ENCODE measurements around the gene ATP13A5. TPM values are rescaled to one million over a fixed set of nuclear protein-coding genes. Genes with fewer than 3 reads are reported as not detected.

ATP13A5 gene
- total and polyA plus RNA-seq, 2 experiments from 2014 or later, result not detected

- TF ChIP-seq, protein P1, sequence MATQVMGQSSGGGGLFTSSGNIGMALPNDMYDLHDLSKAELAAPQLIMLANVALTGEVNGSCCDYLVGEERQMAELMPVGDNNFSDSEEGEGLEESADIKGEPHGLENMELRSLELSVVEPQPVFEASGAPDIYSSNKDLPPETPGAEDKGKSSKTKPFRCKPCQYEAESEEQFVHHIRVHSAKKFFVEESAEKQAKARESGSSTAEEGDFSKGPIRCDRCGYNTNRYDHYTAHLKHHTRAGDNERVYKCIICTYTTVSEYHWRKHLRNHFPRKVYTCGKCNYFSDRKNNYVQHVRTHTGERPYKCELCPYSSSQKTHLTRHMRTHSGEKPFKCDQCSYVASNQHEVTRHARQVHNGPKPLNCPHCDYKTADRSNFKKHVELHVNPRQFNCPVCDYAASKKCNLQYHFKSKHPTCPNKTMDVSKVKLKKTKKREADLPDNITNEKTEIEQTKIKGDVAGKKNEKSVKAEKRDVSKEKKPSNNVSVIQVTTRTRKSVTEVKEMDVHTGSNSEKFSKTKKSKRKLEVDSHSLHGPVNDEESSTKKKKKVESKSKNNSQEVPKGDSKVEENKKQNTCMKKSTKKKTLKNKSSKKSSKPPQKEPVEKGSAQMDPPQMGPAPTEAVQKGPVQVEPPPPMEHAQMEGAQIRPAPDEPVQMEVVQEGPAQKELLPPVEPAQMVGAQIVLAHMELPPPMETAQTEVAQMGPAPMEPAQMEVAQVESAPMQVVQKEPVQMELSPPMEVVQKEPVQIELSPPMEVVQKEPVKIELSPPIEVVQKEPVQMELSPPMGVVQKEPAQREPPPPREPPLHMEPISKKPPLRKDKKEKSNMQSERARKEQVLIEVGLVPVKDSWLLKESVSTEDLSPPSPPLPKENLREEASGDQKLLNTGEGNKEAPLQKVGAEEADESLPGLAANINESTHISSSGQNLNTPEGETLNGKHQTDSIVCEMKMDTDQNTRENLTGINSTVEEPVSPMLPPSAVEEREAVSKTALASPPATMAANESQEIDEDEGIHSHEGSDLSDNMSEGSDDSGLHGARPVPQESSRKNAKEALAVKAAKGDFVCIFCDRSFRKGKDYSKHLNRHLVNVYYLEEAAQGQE (IDR thresholded peaks at IDR 0.05; ENCODE audit: unreplicated experiment), result no peak
- no peak for TF ChIP-seq NANOG (IDR thresholded peaks at IDR 0.05; ENCODE audit: borderline replicate concordance)
- TF ChIP-seq CREB1 (CRISPR knock-in tag; IDR thresholded peaks at IDR 0.05; ENCODE audit: low read depth), result no peak
- TF ChIP-seq EZH2phosphoT487 (IDR thresholded peaks at IDR 0.05; ENCODE audit: unreplicated experiment), result no peak
- TF ChIP-seq ETS1 (IDR thresholded peaks at IDR 0.05), result no peak
These were observed 43.5 kb downstream of the ATP13A5 start (continued) for GRCh38 chr3:193335031-193335430.

DNA sequence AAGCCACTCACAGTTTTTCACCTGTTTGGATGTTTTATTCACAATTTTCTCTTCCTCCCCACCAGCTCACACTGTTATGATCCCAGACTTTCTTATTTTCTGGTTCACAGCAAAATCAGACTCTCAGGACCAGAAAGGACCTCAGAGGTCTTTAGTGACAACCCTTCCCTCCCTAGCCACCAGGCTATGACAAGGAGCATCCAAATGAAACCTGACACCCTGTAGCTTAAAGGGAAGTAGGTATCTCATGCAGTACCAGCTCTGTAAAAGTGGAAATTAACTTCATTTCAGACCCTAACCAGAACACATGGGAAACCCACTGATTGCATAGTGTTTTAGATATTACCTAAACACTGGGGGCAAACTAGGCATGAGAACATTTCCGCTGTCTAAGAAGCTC lies 45.3 kb downstream of the ATP13A5 start:
- H3K36me3 Mint-ChIP-seq (ENCODE audit: low read depth), result no peaks in the 10 kb centered on the region
- Histone ChIP-seq H3K27me3 (ENCODE audit: insufficient read depth) (no peaks in the 10 kb centered on the region), H3K4me2 (no peak overlapping the region), H3F3A (replicated peaks; ENCODE audit: low read depth) (no peaks in the 10 kb centered on the region), H4K20me1 (replicated peaks; ENCODE audit: insufficient read depth) (no peaks in the 10 kb centered on the region), H3K79me2 (replicated peaks; ENCODE audit: insufficient read depth) (no peaks in the 10 kb centered on the region), H3K36me3 (ENCODE audit: insufficient read depth) (no peaks in the 10 kb centered on the region), H2AFZ (no peak overlapping the region), H3K9me2 (ENCODE audit: insufficient read depth) (peaks cover 3% of the 10 kb centered on the region; the same call in 1 of the 2 replicates), H3K4me1 (ENCODE audit: insufficient read depth) (0 out of 2 replicates have a peak, but pooled peaks cover 3% of the 10 kb centered on the region), H3K27ac (ENCODE audit: low read depth) (no peak overlapping the region), H3K4me3 (no peak overlapping the region)
- H3K4me3 Mint-ChIP-seq, result no peak overlapping the region
- ATAC-seq, result peak; percentile 67
- peak; percentile 36 for DNase-seq (ENCODE audit: low spot score)
- H3K27me3 Mint-ChIP-seq (ENCODE audit: insufficient read depth, low read depth, poor library complexity), result peaks cover 3% of the 10 kb centered on the region
- no peak overlapping the region for H3K27ac Mint-ChIP-seq
- peaks cover 5% of the 10 kb centered on the region; the same call in 2 of the 3 replicates for H3K9me3 Mint-ChIP-seq
- H3K4me1 Mint-ChIP-seq, result peaks cover 2% of the 10 kb centered on the region; the same call in 2 of the 3 replicates
- TF ChIP-seq, protein P2, sequence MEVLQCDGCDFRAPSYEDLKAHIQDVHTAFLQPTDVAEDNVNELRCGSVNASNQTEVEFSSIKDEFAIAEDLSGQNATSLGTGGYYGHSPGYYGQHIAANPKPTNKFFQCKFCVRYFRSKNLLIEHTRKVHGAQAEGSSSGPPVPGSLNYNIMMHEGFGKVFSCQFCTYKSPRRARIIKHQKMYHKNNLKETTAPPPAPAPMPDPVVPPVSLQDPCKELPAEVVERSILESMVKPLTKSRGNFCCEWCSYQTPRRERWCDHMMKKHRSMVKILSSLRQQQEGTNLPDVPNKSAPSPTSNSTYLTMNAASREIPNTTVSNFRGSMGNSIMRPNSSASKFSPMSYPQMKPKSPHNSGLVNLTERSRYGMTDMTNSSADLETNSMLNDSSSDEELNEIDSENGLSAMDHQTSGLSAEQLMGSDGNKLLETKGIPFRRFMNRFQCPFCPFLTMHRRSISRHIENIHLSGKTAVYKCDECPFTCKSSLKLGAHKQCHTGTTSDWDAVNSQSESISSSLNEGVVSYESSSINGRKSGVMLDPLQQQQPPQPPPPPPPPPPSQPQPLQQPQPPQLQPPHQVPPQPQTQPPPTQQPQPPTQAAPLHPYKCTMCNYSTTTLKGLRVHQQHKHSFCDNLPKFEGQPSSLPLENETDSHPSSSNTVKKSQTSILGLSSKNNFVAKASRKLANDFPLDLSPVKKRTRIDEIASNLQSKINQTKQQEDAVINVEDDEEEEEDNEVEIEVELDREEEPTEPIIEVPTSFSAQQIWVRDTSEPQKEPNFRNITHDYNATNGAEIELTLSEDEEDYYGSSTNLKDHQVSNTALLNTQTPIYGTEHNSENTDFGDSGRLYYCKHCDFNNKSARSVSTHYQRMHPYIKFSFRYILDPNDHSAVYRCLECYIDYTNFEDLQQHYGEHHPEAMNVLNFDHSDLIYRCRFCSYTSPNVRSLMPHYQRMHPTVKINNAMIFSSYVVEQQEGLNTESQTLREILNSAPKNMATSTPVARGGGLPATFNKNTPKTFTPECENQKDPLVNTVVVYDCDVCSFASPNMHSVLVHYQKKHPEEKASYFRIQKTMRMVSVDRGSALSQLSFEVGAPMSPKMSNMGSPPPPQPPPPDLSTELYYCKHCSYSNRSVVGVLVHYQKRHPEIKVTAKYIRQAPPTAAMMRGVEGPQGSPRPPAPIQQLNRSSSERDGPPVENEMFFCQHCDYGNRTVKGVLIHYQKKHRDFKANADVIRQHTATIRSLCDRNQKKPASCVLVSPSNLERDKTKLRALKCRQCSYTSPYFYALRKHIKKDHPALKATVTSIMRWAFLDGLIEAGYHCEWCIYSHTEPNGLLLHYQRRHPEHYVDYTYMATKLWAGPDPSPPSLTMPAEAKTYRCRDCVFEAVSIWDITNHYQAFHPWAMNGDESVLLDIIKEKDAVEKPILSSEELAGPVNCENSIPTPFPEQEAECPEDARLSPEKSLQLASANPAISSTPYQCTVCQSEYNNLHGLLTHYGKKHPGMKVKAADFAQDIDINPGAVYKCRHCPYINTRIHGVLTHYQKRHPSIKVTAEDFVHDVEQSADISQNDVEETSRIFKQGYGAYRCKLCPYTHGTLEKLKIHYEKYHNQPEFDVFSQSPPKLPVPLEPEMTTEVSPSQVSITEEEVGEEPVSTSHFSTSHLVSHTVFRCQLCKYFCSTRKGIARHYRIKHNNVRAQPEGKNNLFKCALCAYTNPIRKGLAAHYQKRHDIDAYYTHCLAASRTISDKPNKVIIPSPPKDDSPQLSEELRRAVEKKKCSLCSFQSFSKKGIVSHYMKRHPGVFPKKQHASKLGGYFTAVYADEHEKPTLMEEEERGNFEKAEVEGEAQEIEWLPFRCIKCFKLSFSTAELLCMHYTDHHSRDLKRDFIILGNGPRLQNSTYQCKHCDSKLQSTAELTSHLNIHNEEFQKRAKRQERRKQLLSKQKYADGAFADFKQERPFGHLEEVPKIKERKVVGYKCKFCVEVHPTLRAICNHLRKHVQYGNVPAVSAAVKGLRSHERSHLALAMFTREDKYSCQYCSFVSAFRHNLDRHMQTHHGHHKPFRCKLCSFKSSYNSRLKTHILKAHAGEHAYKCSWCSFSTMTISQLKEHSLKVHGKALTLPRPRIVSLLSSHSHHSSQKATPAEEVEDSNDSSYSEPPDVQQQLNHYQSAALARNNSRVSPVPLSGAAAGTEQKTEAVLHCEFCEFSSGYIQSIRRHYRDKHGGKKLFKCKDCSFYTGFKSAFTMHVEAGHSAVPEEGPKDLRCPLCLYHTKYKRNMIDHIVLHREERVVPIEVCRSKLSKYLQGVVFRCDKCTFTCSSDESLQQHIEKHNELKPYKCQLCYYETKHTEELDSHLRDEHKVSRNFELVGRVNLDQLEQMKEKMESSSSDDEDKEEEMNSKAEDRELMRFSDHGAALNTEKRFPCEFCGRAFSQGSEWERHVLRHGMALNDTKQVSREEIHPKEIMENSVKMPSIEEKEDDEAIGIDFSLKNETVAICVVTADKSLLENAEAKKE (CRISPR knock-in tag; IDR thresholded peaks at IDR 0.05), result no peak
- no peak for TF ChIP-seq CREB1 (CRISPR knock-in tag; IDR thresholded peaks at IDR 0.05; ENCODE audit: low read depth)
- TF ChIP-seq, protein P1 (IDR thresholded peaks at IDR 0.05; ENCODE audit: unreplicated experiment), result no peak
- no peak for TF ChIP-seq JUNB (IDR thresholded peaks at IDR 0.05; ENCODE audit: unreplicated experiment)
- no peak for TF ChIP-seq STAT1 (IDR thresholded peaks at IDR 0.05; ENCODE audit: unreplicated experiment)
- TF ChIP-seq POLR2AphosphoS5 (IDR thresholded peaks at IDR 0.05; ENCODE audit: low read depth), result no peak
- TF ChIP-seq EZH2 (IDR thresholded peaks at IDR 0.05; ENCODE audit: low read depth, unreplicated experiment), result no peak
- no peak for TF ChIP-seq ZNF114 (CRISPR knock-in tag; IDR thresholded peaks at IDR 0.05)
